ENCODE results near the gene NFASC.

NFASC gene

DNA sequence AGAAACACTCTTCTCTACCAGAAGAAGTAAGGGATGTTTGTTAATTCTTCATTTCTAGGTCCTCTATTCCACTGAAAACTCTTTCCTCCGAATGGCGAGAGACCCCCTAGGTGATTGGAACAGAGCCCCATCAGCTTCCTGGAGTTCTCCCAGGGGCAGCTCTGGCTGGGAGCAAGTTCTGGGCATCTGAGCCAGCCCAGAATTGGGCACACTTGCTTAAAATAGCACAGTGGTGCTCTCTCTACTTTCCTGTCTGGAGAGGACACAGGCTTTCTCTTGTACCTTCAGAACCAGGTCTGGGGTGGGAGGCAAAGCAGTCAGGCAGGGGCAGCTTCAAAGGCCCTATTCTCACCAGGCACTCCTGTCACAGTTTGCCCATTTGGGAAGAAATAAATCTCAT is 89.2 kb downstream of the NFASC start:
- DNase-seq (ENCODE audit: low spot score), result no peak

GRCh38 chr1:204960306-204961125 is 89.9 kb downstream of the NFASC start:
- DNase-seq (ENCODE audit: low spot score), result no peak

DNA sequence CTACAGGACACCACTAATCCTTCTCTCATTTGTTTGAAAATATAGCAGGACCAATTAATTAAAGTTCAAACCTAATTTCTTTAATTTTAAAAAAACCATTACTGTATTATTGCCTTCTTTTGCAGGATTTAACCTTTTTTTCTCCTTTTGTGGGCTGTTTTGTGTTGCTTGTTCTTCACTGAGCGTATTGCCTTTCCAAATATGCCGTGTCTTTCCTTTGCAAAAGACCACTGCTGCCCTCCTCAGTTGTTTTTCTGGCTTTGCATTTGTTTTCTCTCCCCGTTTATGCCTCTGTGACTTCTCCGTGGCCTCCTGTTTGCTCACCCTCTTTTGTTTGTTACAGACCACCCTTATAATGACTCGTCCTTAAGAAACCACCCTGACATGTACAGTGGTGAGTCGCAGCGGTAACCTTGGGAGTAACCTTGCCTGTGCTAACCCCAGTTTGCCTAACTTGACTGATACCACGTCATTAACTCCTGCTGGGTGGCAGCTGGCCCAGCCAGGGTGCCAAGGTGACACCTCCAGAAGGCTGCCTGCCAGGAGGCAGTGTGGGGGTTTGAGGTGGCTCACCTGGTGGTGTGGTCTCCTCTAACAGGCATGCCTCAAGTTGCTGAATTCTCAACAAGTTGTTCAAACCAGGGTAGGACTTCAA is 91.2 kb downstream of the NFASC start:
- DNase-seq (ENCODE audit: low spot score), result no peak

DNA sequence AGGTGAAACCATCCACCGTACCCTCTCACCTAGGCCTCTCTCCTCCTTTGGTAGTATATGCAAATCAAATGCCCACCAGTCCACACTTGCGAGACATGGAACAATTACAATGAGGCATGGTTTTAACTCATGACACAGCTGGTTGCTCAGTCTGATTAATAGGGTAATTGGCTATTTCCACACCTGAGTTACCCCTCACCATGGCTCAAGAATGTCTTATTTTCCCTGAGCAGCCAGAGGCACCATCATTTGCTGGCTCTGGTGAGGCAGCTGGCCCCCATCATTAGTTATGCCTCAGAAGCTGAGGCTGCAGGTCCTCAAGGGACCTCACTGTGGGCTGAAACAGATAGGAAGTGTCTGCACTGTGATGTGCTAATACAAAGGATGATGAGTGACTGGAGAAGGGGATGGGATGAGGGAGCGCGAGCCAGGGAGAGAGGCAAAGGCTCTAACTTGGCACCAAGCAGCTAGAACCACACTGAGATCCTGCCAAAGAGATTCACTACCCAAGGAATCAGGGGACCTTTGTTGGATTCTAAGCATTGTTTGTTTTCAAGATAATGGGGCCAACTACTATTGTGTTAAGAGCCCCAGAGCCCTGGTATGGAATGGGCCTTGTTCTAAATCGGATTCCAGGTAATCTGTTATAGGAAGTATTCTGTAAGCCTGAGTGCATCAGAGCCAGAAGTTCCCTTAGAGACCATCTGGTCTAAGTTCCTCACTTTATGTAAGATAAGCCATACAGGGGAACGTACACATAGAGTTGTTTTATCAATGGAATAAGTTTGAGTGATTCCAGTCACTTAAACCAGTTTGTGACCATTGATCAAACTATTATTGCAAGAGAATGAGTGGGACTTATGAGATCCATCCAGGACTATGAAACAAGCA is 92.3 kb downstream of the NFASC start:
- DNase-seq (ENCODE audit: low spot score), result no peak

- DNase-seq (ENCODE audit: low spot score), result no peak
Measured at GRCh38 chr1:204967451-204967850, 96.8 kb downstream of the NFASC start.

GRCh38 chr1:204968135-204968534 is 97.5 kb downstream of the NFASC start:
- no peak for DNase-seq (ENCODE audit: low spot score)

DNA sequence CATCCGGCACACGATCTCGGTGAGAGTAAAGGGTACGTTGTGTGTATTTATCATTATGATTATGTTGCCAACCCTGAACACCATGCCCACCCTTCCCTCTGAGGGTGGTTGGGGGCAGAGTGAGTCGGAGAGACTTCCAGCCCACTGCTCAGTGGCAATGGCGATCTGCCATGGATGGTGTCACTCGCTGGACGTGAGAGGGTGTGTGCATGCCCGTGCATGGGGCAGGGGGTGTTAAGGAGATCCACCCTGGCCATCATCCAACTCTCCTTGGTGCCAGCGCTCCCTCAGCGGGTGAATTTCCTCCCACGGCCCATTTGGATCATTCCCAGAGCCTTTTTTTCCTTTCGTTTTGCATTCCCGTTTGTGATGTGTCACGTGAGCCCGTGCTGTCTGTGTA is 98.3 kb downstream of the NFASC start:
- DNase-seq (ENCODE audit: low spot score), result no peak

DNA sequence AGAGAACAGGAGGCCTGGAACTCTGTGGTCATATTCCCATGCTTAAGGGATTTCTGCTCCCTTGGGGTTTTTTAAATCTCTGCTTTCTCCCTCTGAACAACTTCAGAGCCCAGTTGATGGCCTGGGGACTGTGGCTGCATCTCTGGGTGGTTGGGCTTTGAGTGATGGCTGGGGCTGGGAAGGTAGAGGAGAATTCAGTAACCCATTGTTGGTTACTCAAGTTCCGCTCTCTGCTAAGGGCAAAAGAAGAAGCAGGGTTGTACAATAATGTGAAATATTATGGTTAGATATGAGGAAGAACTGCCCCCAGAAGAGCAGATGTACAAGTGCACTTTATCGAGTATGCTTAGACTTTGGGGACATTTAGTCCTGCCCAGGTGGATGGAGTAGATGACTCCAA is 100.3 kb downstream of the NFASC start:
- no peak for DNase-seq (ENCODE audit: low spot score)

- DNase-seq (ENCODE audit: low spot score), result no peak
Measured at GRCh38 chr1:204971517-204972336, 101.1 kb downstream of the NFASC start.

GRCh38 chr1:204972426-204972825 is 101.8 kb downstream of the NFASC start:
- DNase-seq (ENCODE audit: low spot score), result no peak

DNA sequence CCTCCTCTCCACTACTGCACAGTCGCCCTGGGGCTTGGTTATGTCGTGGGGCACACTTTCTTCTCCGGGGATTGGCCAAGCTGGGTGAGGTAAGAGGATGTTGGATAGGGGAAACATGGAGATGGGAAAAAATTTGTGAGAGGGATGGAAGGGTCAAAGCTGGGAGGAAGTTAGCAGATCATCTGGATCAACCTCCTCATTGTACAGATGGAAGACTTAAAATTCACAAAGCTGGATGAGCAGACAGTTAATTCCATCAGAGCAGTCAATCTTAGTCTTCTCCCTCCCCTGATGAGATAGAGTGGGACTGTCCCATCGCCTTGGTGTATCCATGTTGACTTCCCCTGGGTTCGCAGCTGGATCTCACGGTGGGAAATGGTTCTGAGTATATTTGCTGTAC is 102.8 kb downstream of the NFASC start:
- no peak for DNase-seq (ENCODE audit: low spot score)

GRCh38 chr1:204974327-204974726 is 103.7 kb downstream of the NFASC start:
- no peak for DNase-seq (ENCODE audit: low spot score)

- no peak for DNase-seq (ENCODE audit: low spot score)
Measured at GRCh38 chr1:204975021-204975420, 104.4 kb downstream of the NFASC start.

GRCh38 chr1:204975568-204976235 is 105.0 kb downstream of the NFASC start:
- peak; percentile 83 for DNase-seq (ENCODE audit: low spot score)

- DNase-seq (ENCODE audit: low spot score), result no peak
Measured at GRCh38 chr1:204976646-204977045, 106.0 kb downstream of the NFASC start.

GRCh38 chr1:204977318-204977717 is 106.7 kb downstream of the NFASC start:
- DNase-seq (ENCODE audit: low spot score), result no peak

DNA sequence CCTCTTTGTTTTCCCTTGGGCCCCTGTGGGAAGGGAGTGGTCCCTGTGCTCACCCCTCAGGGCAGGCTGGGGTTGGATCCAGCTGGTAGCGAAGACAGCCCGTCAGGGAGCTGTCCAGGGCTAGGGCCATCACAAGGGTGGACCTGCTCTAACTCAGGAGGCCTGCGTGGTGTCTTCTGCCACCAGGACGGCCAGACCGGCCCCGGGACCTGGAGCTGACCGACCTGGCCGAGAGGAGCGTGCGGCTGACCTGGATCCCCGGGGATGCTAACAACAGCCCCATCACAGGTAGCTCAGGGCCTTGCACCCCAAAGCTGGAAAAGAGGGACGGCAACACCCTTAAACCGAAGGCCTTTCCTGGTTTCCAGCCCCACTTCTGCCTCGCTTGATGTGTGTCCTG is 108.1 kb downstream of the NFASC start:
- DNase-seq (ENCODE audit: low spot score), result no peak

- DNase-seq (ENCODE audit: low spot score), result no peak
Measured at GRCh38 chr1:204979306-204979705, 108.6 kb downstream of the NFASC start.

DNA sequence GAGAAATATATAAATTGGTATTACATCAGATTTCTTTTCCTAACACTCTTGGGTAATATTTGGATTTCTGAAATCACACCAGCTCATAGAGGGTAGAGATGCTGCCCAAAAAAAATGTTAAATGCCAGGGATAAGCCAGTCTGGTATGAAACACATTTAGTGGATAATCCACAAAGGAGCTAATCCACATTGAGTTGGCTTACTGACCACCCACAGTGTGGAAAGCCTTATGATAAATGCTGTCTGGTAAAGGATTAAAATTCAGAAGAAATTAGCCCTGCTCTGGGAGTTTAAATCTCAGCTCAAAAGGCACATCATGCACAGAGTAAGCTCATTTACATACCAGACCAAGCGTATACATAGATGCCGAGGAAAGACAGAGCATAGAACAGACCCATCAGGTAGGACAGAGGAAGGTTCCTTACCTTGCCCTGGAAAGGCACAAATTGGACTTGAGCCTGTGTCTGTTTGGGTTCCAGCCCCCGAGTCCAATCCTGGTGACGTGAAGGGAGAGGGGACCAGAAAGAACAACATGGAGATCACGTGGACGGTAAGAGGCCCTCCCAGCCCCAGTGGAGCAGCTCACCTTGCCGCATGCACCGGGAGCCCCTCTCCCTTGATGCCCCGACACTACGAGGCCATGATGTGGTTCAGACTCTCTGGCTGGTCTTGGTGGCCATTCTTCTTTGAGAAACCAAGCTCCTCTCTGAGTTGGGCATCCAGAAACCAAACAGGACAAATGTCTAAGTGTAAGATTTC is 109.4 kb downstream of the NFASC start:
- no peak for DNase-seq (ENCODE audit: low spot score)

- no peak for DNase-seq (ENCODE audit: low spot score)
Measured at GRCh38 chr1:204980840-204981405, 110.3 kb downstream of the NFASC start.

All from ecto neural progenitor cell (in vitro differentiated cells).